Measurements from ENCODE around the gene CNKSR3.

The CNKSR3 gene

DNA sequence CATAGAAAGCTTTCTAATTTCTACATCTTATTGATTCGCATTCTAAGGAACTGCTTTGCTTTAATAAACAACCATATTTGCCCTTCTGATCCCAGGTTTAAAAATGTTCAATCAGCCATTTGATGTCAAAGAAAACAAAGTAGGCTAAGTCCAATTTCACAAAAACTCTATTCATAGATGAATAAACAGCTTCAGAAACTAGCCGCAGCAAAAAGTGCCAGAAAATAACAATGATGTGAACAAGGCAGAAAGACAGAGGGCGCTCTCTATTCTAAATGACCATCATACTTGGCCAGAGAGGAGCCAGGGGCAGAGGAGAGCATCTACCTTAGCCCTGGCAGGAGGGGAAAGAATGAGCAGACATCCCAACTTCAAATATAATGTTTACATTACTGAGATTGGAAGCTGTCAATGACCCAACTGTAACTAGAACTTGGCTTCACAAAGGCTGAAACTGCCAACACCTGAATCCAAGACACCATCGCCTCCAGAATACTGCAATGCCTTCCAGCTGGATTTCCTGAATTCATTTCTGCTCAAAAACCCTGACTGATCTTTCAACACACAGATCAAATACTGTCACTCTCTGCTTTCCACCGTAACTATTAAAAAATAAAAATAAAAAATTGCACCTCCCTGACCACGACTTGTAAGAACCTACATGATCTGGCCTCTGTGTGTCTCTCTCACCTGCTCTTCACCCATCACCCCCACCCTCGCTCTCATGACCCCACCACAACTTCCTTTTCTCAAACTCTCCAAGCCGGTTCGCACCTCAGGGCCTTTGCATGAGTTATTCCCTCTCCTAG lies 9.5 kb downstream of the CNKSR3 start:
- DNase-seq, result no peak

DNA sequence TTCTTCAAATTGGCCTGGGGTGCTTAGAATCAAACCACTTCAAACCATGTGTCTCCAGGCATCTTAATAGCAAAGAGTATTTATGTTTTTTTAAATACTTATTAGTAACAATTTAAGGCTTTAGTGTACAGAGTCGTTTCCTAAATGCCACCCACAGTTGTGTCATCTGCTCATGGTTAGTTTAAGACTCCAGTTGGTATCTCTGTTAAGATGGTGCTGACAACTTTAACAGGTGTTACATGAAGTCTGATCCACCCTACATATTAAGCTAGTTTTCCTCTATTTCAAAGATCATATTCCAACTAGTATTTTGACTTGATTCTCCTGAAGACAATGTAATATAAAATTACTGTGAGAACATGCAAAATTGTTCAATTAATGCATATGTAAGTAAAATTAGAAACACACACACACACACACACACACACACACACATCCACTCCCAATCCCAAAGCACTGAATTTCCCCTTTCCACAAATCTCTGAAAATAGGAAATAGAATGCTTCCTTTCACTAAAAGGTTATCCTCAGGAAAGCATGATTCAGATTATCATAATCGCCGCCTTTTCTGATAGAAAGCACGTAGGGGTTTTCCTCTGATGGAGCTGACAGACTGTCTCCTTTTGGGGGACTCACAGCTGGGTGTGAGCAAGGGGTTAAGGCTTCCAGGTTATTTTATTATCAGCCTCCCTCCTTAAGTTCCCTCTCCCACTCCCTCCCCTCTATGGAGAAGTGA lies 10.5 kb downstream of the CNKSR3 start:
- DNase-seq, result no peak

DNA sequence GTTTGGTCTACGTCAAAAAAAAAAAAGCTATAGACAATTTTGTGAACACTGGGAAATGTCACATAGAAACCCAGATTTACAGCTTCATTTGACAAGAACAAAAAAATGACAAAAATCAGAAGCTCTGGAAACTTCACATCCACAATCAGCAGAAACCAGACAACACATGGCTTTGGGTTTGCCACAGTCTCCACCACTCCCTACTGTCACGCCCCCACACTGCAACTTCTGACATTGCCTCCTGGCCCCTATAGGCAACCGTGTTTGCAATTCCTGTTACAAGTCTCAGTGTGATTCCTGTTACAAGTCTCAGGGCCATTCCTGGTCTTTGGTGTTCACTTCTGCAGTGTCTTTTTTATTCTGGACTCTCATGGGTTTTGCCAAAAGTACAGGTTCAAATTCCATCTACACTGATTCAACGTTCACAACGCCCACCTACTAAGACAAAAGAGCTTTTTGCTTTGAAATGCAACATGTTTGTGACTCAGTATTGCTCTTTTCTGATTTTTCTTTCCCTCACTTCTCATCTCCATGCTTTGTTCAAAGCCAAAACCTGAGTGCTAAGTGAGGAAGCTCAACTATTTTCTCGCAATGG lies 12.0 kb downstream of the CNKSR3 start:
- no peak for DNase-seq

DNA sequence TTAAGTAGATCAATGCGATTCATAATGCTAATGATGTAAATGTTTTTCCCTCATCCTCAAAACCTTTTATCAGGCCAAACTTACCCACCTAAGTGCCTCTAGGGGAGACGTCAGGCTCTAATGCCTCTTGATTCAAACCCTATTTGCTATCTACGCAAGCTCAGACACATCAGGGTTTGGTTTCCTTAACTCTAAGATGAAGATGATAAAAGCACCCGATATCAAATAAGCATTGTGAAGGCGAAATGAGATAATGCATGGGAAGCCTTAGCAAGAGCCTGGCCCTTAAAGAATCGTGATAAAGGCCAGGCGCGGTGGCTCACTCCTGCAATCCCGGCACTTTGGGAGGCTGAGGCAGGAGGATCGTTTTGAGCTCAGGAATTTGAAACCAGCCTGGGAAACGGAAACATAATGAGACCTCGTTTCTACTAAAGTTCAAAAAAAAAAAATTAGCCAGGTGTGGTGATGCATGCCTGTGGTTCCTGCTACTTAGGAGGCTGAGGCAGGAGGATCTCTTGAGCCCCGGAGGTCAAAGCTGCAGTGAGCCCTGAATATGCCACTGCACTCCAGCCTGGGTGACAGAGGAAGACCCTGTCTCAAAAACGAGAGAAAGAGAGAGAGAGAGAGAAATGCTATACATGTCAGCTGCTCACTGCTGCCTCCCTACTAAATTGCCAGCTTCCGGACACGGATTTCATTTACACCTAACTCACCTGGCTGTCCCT lies 13.5 kb downstream of the CNKSR3 start:
- DNase-seq, result no peak

DNA sequence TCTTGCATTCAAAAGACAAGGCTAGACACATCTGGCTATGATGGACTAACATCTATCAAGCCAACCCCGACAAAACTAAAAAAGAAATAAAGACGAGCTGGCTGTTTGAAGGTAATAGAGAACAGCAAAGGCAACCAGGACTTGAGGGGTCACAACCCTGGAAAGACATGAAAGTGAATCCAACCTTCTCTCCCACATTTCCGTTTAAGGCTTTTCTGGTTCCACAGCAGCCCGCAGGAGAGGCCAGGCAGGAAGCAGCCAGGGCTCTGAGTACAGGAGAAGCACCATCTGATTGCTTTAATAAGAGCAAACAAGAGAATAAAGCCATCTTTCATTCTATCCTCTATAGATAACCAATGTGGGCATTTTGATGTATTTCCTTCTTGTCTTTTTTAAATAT lies 14.3 kb downstream of the CNKSR3 start:
- no peak for DNase-seq

DNA sequence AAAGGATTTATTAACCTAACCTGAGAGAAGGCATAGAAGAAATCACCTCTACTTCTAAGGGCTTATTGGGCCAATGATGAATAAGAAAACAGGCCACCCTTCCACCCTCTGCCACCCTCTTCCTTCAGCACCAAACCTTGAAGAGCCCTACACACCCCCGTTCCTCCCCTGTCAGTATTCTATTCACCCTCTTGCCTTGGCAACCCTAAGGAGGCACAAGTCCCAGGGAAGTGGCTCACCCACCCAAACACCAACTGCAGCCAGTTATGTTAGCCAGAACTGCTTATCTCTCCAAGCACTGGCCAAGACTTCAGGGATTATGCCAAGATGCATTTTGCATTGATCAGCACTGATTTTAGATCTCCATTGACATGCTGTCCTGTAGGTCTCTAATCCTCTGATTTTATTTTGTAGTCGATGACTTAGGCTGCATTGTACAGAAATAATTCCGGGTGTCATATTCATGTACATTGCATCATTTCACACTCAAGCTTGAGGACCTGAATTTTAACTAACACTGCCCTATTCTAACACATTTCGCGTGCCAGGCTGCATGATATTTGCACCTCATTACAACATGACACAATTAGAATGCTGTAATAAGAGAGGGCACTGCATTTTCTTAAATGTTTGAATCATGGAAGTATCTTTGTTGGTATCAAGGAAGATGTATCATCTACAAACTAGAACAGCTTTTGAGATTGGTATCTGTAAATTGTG lies 15.7 kb downstream of the CNKSR3 start:
- DNase-seq, result no peak

DNA sequence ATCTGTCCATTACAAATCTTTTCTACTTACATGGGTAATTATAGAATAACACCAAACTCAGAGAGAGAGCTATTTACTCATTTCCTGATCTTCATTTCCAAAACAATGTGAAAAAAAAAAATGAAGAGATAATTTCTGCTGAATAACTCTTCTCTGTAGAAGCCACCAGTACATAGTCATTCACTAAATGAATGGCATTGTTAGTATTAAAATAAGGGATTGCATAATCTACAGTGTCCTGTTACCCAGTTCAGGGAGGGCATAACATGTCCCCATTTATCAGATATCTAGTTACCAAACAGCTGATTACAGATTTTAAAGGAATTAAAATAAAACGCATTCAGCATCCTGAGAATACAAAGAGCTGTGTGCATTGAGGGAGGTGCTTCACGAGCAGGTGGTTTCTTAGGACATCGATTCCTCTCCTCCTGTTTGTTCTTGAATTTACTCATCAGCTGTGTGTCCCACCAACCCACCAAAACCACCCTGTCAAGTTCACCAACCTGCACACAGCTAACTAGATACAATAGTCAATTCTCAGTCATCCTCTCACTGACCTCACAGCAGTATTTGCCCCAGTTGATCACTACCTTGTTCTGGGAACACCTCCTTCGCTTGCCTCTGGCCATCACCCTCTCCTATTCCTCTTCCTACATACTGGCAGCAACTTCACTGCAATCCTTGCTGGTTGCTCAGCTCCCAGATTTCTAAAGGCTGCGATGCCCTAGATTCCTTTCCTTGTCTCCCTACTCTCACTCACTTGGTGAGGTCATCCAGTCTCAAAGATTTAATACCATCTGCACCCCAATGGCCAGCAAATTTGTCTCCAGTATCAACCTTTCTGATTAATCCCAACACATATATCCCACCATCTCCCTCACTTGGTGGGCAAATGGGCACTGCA lies 18.7 kb downstream of the CNKSR3 start:
- no peak for DNase-seq

DNA sequence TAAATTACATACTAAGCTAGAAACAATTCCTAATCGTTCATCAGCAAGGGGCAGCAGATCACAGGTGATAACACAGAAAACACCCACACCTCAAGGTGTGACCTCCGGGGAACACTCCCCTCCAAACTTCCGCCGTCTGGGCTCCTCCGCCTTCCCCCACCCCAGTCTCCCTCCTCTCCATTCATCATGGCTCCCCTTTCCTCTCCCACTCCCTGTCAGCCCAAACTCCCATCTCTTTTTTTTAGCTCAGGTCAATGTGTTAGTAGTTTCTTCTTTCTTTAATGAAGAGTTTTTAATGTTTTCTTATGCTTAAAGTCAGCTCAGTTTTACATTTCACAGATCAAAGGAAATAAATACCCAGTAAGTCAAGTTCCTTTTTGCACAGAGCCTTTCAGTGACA lies 20.7 kb downstream of the CNKSR3 start:
- no peak for DNase-seq

DNA sequence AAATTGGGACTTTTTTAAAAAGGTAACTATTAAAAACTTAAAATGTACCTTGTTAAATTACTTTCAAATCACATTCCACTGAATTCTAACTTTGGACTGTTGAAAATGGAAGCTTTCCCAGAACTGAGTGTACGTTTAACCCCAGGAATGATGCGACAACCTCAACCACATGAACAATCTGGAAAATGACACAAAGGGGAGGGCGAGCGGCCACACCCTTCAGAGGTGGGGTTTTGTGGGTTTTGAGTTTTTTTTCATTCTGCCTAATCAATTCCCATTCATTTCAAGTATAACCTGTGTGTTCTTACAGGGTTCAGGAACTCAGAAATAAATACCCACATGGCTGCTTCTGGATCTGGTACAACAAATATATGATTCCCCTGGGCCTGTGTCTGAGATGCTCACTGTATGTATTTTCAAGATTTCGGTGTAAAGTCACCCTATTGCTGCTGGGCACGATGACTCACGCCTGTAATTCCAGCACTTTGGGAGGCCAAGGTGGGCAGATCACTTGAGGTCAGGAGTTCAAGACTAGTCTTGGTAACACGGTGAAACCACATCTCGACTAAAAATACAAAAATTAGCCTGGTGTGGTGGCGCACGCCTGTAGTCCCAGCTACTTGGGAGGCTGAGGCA lies 21.6 kb downstream of the CNKSR3 start:
- no peak for DNase-seq

DNA sequence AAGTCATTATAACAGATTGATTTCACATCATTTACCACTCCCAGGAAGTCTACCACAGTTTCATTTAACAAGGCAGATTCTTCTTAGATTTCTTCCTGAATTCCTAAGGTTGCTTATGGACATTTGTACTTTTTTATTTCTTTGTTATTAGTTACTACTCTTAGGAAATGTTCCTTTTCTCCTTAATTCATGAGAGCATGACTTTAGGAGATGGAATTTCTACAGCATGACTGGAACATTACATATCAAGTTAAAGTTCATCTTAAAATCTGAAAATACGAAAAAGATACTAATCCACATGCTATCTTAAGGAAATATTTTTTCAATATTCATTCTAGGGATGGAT lies 22.3 kb downstream of the CNKSR3 start:
- DNase-seq, result no peak

DNA sequence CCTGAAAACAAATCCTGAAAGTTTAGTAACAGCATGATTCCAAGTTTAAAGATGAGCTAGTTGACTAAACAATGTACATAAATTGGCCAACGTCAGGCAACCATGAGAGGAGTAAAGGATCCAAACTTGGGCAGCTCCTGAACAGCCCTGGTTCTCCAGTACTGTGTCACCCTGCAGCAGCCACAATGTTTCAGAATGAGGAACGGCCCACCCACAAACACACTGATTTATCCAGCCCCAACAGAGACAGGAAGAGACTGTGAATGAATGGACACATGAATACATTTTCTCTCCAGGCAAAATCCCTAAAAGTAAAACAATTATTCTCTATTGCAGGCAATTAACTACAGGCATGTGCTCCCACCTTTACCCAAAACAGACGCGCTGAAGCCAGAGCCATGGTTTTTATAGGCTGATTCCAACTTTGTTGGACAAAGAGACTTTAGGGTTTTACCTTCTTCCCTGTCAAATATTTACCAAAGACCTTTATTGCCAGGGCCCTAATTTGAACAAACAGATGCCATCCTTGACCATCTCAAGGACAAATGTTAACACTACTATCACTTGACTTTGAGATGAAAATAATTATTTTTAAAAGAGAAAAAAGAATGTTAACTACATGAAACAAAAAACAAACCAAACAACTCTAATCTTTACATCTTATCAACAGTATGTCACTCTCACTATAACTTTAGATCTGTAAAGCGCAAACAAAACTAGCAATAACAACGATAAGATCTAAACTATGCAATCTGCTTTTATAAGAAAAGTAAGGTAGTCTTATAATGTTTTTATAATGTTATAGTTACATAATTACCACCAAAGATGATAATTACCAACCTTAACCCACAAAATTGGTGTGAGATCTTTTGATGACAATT lies 22.9 kb downstream of the CNKSR3 start:
- DNase-seq, result no peak

DNA sequence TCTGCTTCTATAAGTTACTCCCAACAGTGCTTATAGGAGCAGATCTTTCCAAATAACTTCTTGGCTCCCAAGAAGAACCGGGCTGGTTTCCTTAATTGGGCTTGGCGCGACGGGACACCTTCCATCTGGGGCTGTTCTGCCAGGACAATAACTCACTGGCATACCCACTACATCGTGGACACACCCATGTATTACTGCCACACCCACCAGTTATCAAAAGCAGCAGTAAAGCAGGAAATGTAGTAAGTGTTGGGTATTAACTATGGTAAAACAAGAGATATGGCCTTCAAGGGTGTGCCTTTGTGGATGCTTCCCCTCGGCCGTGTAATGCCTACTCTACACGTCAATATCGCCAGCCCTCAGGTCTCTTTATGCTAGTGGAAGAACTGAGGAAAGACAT lies 24.7 kb downstream of the CNKSR3 start:
- DNase-seq, result no peak

DNA sequence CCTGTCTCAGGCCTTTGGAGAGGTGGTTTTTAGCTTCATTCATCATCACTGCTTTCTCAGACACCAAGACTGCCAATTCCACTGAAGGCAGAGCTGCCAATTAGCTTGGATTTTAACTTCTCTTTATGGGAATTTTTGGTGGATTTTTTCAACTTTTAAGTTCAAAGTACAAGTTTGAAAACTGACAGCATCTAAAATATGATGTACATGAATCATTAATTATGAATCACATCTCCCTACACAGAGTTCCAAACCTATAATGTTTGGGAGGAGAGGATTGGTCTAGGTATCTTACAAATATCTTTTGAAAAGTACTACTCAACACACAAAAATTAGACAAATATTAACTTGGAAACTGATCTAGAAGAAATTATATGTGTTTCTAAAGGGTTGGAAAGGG lies 25.5 kb downstream of the CNKSR3 start:
- no peak for DNase-seq

DNA sequence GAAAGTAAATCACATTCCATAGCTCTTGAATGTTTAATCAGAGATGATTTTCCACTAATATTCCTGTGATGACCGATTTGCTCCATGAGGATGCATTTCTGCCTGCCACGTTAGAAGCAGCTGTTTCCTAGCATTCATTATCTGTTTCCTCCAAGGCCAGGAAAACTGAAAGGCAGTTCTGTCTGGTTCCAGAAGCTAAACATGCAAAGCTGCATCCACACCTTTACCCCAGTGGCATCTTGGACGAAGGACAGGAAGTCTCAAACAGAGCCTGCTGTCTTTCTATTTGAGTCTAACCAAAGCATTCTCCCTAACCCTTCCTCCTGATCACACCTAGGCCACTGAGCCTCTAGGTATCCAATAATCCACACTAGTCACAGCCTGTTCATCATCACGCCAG lies 27.6 kb downstream of the CNKSR3 start:
- DNase-seq, result no peak

DNA sequence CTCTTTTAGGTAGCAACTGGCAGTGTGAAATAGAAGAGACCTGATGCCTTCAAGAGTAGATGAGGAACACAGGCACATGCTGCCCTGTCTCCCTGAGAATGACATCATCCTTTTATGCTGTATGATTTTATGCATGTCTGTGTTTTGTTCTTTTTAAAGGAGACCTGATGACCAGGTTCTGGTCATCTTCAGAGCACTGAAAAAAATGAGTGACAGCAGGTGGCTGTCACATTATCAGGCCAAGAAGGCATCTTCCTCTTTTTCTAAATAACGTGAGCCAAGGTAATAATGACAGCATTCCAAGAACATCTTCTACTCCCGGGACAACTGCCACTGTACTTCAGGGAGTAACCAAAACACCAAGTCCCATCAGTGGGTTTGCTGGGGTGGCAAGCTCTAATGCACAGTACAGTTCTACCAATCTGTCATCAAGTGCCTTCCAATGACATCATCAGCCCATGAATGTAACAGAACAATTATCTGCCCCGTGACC lies 28.9 kb downstream of the CNKSR3 start:
- DNase-seq, result no peak

DNA sequence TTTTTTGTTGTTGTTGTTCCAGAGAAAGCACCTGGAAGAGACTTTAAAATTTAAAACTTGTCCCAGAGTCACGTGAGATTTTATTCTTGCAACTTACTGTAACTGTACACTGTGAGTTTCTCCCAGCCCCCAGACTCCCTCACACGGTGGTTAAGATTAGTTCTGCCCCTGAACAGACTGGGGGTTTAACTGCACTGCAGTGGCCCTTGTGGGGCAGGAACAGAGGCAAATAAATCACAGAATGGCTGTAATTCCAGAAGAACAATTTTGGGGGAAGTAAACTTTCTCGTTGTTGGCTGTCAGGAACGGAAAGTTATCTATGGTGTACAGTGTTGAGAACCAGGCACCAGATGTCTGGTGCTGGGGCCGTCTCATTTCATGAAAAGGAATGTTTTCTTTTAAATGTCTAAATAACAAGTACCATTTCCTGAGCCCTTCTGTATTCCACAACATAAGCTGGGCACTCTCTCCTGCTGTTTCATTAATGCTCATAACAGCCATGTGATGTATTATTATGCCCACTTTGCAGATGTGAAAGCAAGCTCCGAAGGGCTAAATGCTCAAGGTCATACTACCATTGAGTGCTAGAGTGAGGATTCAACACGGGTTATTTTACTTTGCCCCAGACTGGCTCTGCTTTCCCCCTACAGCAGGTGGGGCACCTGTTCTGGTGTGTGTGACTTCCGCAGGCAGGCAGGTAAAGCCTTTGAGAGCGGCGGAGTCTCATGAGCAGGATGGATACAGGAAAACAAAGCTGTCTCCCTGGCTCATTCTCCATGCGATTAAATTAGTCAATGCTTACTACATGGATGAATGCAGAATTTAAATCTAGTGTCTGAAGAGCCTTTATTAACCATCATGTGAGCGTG lies 30.5 kb downstream of the CNKSR3 start:
- DNase-seq, result no peak

DNA sequence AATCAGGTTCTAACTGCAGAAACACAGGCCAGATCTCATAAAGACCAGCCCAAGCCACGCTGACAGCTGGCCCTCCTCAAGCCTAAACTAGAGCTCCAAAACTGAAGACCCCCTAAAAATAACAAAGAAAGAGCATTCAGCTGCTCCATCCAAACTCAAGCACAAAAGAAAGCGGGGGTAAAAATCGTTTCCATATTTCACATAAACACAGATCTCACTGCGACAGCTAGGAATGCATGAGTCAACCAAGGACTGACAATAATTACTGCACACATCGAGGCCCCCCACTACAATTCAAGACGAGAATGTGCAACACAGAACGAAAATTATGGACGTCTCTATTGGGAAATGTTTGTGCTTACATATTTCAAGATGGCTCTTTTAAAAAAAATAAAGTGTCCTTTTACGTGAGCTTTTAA lies 31.1 kb downstream of the CNKSR3 start:
- DNase-seq, result no peak

DNA sequence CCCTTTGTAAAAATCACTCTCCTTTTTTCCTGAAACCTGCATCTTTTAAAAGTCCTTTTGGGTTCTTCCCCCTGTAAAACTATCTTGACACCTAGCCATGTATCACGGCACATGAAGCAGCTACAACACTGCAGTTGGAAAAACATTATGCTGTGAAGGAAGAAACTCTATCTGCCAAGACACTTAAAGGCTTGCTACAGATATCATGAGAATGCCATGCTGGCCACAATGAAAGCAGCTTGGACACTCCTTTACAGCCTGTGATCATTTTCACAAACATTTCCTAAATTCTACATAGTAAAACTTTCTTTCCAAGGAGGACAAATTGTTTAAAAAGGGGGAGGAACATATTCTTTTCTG lies 31.8 kb downstream of the CNKSR3 start:
- DNase-seq, result no peak

Data from CD4-positive, alpha-beta T cell treated with Interleukin-4 for 4 hours (primary cell).